NCI-H2196 treated with DMSO at 0.1 percent for 48 hours (cell line): ENCODE results near the gene HPCAL1.

Experiments
- DNase-seq: peaks from one replicate; lab custom pipeline; 2025; ENCODE audit not compliant: unreplicated experiment; lab: John Stamatoyannopoulos, UW

The HPCAL1 gene

DNA sequence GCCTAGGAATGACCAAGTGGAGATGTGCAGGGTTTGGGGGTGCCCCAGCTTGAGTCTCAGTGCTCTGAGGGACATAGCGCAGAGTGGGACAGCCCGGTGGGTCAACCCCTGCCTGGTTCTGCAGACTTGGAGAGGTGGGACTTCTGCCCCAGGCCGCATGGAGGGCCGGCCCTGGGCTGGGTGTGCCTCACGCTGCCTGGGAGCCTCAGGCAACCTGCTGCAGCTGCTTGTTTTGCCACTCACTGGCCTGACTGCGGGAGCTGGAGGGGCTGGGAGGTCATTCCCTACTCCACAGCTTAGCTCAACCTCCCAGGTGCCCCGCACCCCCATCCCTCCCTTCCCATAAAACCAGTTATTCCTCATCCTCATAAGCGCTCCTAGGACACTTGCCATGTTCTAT, 112.3 kb downstream of the HPCAL1 start:
- no peak for DNase-seq

DNA sequence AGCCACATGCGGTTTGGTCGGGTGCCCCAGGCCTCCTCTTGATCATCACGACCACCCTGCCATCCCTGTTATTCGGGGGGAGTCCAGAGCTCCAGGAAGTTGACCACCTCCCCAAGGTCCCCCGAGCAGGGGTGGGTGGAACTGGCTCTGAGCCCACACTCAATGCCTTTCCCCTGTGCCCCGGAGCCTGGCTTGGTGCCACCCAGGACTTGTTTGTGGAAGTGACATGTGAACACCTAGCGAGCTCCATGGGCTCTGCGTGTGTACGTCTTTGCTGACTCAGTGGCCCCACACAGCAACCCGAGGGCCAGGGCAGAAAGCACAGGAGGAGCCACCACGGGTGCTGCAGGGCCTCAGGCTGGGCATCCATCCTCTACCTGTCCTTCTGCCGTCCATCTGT, 112.9 kb downstream of the HPCAL1 start:
- no peak for DNase-seq

DNA sequence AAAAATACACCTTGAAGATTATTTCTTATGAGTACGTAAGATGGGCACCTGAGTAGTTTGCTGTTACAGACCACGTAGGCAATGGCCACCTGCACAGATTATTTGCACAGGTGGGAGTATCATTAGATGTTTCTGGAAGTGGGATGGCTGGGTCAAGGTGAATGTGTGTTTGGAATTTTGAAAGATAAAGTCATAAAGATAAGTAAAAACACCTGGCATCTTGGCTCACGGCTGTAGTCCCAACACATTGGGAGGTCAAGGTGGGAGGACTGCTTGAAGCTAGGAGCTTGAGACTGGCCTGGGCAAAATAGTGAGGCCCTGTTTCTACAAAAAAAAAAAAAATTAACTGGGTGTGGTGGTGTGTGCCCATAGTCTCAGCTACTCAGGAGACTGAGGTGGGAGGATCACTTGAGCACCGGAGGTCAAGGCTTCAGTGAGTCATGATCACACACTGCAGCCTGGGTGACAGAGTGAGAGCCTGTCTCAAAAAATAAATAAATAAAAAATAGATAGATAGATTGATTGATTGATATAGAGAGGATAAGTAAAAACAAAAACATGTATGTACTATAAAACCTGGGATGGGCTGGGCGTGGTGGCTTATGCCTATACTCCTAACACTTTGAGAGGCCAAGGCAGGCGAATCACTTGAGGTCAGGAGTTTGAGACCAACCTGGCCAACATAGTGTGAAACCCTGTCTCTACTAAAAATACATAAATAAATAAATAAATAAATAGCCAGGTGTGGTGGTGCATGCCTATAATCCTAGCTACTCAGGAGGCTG, 115.0 kb downstream of the HPCAL1 start:
- no peak for DNase-seq

DNA sequence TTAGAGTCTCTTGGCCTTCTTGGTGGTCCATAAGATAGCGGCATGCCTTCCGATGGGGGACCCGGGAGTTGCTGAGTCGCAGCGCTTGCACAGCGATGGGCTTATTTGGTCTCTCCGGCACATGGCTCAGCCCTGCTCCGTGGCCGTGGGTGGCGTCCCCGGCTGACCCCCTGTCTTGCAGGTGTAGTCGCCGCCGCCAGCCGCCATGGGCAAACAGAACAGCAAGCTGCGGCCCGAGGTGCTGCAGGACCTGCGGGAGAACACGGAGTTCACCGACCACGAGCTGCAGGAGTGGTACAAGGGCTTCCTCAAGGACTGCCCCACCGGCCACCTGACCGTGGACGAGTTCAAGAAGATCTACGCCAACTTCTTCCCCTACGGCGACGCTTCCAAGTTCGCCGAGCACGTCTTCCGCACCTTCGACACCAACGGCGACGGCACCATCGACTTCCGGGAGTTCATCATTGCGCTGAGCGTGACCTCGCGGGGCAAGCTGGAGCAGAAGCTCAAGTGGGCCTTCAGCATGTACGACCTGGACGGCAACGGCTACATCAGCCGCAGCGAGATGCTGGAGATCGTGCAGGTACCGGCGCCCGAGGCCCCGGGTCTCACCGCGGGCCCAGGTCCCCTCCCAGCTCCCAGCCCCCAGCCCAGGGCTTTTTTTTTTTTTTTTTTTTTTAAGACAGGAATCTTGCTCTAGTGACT, 117.0 kb downstream of the HPCAL1 start:
- no peak for DNase-seq

DNA sequence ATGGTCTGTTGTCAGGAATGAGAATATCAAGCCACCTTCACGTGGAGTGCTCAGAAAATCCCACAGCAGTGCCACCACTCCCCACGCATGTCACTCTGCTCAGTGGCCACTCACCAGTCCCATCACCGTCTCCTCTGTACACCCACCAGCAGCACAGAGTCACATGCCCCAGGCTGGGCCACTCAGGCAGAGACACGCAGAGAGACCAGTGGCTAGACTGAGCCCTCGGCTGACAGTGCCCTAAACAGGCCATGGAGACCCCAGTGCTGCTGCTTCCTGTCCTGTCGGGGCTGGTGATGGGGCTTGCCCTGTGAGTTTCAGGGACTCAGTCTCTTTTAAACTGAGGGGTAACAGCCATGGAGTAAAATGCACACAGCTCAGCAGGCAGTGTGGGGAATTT, 119.5 kb downstream of the HPCAL1 start:
- no peak for DNase-seq

DNA sequence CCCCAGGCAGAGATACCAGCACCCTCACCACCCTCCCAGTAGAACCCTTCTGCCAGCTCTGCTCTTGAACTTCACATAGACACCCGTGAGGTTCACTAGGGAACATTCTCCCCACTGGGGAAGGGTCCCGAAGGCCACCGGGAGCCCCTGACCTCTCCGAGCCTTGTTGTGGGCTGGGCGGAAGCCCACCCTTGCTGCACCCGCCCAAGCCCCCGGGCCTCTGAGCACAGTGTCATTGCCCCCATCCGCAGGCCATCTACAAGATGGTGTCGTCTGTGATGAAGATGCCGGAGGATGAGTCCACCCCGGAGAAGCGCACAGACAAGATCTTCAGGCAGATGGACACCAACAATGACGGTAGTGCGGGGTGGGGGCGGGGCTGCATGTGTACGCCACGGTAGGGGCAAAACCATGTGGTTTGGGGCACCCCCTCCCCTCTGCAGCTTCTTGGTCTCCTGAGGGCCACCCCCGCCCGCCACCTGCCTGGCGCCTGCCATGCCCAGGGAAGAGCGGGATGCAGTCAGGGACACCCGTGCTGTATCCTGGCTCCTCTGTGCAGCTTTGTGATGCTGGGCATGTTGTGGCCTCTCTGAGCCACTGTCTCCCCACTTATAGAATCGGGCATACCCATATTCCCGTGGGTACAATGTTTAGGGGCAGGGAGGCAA, 120.2 kb downstream of the HPCAL1 start:
- no peak for DNase-seq

DNA sequence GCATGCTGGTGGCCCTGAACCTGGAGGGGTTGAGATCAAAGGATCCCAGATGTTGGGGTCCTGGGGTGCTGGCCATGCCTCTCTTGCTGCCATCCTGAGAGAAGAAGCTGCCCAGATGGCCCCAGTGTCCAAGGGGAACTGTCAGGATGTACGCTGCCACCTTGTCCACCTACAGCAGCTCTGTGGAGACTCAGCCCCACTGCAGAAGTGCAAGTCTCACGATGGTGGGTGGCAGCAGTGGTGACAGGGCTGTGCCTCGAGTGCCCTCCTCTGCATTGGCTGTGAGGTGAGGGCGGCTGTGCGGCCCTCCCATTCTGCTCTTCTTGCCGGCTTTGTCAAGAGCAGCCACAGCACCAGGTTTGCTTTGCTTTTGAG, 120.7 kb downstream of the HPCAL1 start:
- DNase-seq, result no peak

DNA sequence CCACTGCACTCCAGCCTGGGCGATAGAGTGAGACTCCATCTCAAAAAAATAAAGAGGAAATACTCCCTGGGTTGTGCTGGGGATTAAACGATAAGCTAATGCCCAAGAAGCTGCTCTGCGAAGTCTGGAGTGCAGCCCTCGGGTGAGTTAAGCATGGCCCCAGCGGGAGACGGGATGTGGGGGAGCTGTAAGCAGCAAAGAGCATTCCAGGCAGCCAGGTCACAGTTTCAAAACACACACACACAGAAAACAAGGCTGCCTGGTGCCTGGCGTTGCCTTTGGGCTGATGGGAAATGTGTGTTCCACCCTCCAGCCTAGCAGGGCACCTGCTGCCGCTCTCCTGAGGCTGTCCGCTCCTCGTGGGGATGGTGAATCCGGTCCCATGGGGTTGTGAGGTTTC, 121.3 kb downstream of the HPCAL1 start:
- no peak for DNase-seq

DNA sequence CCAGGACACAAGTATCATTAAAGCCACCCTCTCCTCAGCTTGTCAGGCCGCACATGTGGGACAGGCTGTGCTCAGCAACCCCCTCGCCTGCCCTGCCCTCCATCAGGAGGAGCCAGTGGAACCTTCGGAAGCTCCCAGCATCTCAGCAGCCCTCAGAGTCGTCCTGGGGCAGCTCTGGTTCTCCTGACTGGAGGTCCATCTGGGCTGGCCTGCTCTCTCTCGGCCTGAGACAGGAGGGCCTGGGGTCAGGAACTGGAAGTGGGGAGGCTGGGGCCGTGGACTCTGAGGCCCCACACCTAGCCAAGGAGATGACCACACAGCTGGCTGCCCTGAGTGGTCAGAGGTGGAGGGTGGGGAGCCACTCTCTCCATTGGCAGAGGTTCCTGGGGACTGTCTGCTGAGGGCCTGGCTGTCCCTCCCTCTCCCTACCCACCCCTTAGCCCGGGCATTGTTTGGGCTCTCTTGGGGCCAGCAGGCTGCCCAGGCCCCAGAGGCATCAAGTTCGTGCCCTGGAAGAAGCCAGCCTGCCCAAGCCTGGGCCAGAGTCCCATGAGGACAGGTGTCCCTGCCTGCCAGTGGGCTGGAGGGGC, 122.3 kb downstream of the HPCAL1 start:
- no peak for DNase-seq

DNA sequence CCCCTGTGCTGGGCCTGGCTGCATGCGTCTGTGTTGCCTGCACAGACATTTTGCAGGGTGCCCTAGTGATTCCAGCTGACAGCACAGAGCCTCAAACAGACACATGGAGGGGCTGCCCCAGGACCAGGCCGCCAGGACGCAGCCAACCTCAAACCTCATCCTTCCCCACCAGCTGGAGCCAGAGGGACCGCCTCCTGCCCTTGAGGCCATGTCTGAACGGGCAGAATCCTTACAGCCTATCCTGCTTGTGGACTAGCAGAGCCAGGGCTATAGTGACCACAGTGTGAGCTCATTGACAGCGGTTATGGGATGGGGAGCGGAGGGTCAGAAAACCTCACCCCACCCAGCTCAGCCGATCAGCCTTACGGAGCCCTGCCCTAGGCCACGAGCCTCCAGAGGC, 123.0 kb downstream of the HPCAL1 start:
- no peak for DNase-seq

DNA sequence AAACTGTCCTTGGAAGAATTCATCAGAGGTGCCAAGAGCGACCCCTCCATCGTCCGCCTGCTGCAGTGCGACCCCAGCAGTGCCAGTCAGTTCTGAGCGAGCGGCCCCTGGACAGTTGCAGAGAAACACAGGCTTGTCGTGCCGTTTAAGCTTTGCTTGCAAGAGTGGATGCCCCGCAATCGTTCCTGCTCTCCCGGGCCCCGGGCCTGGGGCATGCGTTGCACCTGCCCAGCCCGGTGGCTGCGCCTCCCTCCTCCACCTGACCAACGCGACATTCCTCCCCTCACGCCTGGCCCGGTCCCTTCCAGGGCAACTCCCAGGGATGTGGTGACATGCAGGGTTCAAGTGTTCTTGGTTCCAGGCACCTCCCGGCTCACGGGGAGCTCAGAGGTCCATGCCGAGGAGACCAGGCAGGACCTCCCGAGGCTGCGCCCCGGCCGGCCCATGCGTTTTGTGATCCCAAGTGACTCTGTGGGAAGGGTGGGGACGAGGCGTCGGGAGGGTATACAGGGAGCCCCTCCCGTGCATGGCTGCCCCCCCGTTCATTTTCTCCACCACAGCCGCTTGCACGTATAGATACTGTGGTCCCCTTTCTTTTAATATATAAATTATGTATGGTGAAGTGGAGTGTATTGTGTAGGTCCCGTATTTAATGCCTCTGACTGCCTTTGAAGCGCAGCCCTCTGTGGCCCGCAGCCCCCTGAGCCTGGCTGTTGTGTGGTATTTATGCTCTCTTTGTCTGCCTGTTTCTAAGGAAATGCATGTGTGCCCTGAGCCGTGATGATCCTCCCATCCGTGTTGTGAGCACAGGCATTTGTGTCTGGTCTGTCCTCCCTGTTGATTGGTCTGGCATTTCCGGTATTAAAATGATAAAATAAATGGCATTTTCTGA, 124.3 kb downstream of the HPCAL1 start:
- DNase-seq, result no peak

DNA sequence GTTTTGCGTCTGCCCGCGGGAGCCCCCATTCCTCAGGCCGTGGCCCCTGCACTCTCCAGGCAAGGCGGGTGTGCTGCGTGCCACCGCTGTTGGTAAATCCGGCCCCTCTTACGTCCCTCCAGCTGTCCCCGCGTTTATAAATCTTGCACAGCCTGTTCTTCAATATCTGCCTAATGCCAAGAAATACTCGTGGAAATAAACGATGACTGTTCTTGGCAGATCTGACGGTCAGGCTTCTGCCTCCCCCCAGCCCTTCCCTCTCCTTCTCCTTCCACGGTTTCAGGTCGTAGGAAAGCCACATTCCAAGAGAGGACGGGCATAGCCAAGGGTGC, 124.9 kb downstream of the HPCAL1 start:
- DNase-seq, result no peak

DNA sequence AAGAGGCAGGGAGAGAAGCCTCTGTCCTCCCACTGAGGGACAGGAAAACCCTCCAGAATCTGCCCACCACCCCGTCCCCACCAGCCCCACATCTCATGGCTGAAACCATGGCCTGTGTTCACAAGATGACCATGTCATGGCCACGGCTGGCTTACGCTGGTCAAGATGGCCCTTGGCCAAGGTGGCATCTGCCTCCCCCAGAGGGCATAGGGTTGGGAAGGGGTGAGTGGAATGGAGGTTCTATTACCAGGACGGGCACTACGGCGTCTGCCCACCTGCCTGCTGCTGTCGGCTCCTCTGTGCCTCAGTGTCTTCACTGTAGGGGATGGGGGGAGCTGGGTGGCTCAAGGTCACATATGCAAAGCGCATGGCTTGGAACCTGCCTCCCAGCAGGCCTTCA, 125.7 kb downstream of the HPCAL1 start:
- DNase-seq, result no peak

DNA sequence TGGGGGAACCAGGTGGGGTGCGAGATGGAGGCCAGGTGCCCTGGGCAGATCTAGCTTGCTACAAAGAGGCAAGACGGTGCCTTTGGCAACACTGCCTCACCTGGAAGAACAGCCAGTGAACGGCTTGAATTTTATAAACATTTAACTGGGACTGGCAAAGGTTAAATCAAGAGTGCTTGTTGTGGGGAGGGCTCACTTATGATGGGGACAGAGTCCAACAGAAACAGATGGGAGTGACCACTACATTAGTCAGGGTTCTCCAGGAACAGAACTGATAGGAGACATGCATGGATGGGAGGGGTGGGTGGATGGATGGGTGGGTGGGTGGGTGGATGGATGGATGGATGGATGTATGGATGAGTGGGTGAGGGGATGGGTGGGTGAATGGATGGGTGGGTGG, 126.2 kb downstream of the HPCAL1 start:
- no peak for DNase-seq

DNA sequence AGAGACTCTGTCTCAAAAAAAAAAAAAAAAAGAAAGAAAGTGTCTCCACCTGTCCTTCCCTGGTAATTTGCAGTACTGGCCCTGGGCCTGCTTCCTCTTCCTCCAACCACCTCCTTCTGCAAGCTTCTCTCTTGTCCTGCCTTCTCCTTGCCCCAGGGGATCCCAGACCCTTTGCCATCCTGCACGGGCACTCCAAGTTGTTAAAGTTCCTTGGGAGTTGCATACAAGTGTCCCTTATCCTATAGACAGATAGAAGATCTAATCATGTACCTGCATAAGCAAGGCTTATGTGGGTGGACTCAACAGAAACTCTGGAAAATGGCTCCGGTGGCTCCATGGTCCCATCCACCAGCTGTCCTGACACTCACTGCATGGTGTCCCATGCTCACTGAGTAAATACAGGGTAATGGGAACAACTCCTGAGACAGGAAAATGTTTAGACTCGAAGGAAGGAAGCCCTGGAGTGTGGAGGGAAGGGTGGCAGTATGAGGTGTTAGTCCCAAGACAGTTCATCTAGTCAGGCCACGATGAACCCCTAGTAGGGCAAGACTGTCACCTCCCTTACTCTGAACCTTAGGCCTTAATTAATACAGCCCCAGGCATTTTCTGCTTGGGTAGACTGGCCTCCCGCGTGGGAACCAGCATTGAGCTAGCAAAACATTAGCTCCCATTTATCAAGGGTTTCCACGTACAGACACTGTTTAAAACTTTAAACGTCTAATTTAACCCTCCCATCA, 128.3 kb downstream of the HPCAL1 start:
- DNase-seq, result no peak

DNA sequence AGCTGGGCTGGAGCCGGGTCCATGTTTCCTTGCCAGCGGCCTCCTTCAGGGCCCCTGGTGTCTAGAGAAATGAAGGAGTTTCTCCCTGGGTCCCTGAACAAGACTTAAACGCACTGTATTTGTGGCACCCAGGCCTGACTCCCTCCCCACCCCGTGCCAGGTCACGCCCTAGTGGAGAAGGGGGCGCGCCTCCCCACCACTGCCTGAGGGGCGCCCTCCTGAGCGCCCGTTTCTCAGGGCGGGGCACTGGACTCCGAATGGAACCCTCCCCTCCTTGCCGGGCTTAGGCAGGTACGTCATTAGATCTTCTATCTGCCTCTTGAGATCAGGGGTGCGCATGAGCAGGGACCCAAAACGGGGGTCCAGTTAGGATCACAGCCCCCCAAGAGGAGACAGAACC, 129.1 kb downstream of the HPCAL1 start:
- DNase-seq, result no peak

DNA sequence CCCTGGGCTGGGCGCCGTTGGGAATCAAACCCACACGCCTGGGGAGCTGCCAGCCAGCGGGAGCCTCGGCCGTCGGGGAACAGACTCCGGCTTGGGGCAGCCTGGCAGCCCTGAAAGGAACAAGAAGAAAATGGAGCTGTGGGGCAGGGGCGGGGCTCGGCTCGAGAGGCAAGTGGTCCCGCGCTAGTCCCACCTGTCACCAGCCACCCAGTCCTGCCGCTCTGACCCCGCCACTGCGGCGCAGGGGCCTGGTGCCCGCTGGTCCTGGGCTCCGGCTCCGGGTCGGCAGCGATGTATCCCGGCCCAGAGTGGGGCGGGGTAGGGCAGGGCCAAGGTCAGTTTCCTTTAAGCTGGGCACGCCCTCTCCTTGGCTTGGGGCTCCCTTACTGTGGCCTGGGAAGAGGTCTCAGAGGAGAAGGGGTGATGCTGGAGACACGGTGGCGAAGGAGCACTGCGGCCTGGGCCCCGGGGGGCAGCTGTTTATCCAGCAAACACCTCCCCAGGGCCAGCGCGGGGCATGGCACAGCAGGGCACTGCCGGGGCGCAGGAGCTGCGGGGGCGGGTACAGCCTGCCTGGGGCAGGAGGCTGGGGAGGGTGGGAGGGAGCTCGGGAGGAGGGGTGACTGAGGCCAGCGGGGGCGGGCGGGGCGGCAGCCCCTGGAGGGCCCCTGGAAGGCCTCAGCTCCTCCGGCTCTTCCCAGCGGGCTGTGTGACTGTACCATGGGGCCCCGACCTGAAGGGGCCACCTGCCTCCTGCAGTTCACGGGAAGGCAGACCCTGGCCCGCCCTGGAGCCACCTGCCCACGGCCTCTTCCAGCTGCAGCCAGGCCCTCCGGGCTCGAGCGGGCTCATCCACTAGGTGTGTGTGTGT, 129.8 kb downstream of the HPCAL1 start:
- DNase-seq, result no peak

DNA sequence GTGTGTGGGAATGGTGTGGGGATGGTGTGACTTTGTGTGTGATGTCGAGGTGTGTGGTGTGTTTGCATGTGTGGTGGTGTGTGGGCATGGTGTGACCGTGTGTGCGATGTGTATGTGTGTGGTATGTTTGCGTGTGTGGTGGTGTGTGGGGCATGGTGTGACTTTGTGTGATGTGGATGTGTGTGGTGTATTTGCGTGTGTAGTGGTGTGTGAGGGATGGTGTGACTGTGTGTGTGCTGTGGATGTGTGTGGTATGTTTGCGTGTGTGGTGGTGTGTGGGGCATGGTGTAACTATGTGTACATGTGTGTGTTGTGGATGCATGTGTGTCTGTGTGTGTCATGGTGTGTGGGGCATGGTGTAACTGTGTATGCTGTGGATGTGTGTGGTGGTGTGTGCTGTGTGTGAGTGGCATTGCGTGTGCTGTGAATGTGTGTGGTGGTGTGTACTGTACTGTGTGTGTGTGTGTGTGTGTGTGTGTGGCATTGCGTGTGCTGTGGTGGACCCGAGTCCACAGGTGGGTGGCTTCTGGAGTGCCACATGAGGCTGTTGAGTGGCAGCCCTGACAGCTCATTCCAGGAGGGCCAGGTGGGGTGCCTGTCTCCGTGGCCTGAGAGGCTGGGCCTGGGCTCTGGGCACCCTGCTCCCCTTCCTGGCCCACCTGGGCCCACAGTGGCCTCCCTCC, 130.7 kb downstream of the HPCAL1 start:
- DNase-seq, result no peak
